Activated T-cell treated with anti-CD3 and anti-CD28 coated beads for 4 hours (primary cell): ENCODE data around the gene PARP4.
"Not testable (repeated sequence)": the region's sequence is repeated elsewhere in the genome, so short reads cannot be mapped to it uniquely, and the experiment has no call there.

Experiments
- DNase-seq: peaks from one replicate; pipeline ENCODE4 v3.0.0-alpha.2; 2020

The PARP4 gene

DNA sequence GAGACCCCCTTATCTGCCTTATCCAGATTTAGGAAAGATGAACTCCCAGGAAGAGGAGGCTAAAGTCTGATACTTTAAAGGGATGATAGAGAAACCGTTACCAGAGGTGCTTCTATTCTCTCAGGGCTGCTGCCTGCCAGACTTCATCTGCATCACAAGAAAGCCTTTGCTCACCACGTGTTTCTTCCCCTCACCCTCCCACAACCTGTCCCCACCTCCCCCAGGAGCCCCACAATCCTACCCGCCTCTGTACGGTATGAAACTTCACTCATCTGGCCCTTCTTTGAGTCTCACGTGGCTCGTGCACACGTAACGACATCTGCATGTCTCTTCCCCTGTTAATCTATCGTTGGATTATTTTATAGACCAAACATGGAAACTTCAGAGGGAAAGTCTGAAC lies 67.7 kb downstream of the PARP4 start:
- not testable (repeated sequence) for DNase-seq

DNA sequence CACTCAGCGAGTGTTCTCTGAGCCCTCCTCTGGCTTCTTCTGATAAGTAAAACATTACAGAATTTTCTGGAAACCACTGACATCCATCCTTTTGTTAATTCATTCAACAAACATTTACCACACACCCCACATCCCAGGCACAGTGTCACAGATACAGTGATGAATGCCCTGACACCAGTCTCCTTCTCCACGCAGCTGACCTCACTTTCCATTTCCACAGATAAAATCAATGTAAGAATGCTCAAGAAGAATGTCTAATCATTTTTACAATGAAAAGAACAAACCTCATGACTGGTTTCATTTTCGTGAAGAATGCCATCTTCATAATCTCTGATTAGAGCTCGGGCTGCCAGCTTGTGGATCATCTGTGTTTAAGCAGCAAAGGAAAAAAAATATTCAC lies 69.2 kb downstream of the PARP4 start:
- no peak for DNase-seq

DNA sequence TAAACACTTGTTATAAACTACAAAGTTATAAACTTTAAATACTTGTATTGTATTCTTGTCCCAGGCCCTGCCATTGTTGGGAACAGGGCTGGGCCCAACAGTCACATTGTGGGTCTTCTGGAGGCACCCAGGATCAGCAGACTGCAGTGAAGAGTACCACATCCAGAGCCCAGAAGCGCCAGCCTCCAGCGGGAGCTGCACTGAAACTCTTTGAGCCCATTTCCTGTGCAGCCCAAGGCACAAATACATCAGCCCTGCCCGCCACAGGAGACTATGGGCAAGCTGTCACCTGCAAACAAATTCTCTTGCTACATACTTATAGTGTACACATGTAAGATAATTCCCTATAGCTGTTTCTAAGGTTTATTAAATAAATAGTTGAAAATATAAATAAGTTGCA lies 86.5 kb downstream of the PARP4 start:
- not testable (repeated sequence) for DNase-seq

DNA sequence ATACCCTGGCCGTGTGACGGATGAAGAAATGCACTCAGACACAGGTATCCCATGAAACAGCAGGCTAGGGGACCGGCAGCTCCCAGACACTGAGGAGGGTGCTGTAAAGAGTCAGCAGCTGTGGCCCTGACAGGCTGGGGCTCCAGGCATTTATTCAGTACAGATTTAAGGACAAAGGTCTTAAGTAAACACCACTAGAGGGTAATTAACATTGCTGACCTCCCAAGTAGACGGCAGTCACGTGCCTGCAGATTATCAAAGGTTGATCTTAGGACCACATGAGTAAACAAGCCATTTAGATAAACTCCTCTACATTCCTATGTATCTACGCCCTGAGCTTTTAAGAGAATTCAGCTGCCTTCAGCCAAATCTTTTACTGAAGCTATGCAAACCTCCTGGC lies 92.9 kb downstream of the PARP4 start:
- not testable (repeated sequence) for DNase-seq

DNA sequence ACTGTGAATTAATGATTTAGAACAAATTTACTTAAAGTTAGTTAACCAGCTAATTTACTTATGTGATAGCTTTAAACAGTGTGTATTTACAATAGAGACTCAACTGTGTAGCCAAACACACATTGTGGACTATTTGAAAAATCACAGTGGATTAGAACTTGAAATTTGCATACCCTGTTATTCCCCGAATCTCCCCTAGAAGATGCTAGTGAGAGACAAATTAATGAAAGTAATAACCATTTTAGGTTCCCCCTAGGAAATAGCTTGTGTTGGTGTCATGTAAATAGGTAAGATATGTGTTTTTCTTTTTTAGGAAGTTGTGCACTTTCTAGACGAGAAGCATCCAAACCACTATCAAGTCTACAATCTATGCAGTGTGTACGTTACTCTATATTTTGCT lies 104.7 kb downstream of the PARP4 start:
- DNase-seq = no peak

DNA sequence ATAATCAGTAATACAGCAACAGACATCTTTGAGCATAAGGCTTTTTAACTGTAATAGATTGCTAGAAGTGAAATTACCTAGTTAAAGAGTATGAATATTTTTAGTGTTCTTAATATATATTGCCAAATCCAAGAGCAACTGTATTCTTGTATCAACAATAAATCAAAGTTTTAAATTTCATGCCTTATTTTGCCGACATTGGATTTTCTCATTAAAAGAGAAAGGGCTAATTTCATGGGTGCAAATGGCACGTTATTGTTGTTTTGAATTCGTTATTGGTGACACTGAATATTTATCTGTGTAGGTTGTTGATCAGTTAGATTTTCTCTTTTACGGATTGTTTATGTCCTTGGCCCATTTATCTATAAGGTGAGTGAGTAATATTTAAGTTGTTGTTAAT lies 106.1 kb downstream of the PARP4 start:
- DNase-seq = no peak

DNA sequence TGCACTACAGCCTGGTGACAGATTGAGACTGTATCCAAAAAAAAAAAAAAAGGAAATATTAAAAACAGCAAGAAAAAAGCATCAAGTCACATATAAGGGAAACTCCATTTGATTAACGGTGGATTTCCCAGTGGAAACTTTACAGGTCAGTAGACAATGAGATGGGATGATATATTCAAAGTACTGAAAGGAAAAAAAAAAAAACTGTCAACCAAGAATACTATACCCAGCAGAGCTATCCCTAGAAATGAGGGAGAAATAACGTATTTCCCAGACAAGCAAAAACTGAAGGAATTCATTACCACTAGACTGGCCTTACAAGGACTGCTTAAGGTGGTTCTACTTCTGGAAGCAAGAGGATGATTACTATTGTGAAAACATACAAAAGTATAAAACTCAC lies 115.8 kb downstream of the PARP4 start:
- DNase-seq = no peak

DNA sequence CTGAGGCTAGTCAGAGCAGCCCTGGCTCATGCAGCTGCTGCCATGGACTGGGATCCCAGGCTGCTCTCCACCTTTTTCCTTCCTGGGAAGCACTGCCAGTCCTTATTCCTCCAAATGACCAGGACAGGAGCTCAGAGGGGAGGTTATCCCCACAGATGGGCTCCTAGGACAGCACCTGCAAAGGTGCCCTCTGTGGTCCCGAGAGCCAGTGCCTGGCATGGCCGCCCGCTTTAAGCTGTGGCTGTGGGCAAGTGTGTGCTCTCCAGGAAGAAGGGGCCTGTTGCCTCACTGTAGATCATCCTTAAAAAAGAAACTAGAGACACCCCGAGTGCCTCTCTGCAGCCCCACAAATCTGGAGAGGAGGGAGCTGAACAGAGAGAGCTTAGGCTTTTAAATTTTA lies 119.6 kb downstream of the PARP4 start:
- no peak for DNase-seq

DNA sequence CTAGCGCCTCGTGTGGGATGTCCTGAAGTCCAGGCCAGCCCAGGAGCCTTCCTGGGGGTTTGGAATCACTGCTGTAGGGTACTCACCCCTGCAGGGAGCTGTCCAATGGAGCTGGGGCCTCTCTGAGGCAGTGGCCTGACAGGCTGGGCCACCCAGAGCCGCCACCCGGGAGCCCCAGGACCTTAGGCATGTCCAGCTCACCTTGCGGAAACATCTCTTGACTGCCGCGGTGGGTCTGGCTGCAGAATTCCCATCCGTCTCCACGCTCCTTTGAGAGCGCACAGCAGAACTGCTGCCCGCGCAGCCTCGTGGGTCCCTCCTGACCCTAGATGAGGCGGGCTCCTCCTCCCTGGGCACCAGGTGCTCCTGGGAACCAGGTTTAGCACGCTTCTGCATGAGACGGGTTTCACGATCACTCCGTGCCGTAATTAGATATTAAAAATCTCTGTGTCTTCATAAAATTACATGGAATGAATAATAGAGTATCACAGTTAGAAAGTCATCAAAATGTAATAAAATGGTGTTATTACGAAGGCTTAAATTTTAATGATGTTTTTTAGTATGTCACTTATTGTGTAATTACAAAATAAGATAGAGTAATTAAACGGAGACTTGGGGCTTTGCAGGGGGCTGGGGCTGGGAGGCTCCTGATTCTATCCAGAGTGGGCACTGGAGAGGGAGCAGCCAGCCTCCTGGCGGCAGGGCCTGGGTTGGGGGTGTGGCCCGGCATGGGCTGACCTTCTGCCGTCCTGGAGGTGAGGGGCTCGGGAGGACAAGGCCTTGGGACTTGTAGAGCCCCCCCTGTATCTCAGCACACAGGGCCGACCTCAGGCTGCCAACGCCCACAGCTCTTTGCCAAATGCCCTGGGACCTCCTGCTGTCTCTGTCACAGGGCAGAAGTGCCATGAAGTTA lies 120.6 kb downstream of the PARP4 start:
- DNase-seq = not testable (repeated sequence)

DNA sequence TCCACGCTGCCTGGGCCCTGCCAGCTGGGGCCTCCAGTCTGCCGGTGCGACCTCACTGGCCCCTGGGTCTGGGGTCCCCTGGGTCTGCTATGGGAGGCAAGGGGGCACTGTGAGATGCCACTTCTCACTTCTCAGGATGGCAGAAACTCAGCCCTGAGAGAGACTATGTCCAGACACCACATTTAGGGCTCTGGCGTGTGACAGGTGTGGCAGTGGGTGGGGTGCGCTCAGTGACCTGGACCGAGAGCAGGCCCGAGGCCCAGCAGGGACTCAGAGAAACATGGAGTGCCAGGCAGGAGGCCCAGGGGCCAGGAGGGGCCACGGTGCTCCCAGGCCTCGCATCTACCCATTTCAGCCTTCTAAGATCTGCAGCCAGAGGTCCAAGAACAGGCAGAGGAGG lies 121.8 kb downstream of the PARP4 start:
- DNase-seq = not testable (repeated sequence)

DNA sequence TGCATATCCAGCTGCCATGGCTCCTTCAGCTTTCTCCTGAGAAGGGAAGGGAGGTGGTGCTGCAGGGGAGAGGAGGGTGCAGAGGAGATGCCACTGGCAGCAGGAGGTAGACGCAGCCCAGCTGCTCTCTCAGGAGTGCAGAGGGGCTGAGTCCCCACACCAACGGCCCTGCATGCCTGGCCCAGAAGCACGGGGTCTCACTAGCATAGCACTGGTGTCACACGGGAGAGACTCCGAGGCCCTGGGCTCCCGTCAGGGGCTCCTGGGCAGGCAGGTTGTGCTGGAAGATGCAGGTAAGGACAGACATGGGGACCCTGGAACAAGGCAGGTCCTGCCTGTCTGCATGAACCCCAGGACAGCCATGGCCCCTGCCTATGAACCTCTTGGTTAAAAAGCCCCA lies 123.1 kb downstream of the PARP4 start:
- DNase-seq = no peak

DNA sequence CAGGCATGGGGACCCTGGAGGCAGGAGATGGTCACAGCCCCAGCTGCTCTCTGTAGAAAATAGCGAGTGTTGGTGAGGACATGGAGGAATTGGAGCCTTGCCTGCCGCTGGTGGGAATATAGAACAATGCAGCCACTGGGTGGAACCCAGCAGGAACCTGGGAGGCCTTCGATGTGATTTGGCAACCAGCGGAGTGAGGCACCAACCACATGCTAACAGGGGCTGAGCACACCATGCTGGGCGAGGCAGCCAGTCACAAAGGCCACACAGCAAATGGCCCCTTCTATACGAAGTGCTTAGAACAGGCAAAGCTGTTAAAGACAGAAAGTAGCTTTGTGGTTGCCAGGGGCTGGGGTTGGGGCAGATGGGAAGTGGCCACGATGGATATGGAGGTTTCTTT lies 123.8 kb downstream of the PARP4 start:
- not testable (repeated sequence) for DNase-seq

DNA sequence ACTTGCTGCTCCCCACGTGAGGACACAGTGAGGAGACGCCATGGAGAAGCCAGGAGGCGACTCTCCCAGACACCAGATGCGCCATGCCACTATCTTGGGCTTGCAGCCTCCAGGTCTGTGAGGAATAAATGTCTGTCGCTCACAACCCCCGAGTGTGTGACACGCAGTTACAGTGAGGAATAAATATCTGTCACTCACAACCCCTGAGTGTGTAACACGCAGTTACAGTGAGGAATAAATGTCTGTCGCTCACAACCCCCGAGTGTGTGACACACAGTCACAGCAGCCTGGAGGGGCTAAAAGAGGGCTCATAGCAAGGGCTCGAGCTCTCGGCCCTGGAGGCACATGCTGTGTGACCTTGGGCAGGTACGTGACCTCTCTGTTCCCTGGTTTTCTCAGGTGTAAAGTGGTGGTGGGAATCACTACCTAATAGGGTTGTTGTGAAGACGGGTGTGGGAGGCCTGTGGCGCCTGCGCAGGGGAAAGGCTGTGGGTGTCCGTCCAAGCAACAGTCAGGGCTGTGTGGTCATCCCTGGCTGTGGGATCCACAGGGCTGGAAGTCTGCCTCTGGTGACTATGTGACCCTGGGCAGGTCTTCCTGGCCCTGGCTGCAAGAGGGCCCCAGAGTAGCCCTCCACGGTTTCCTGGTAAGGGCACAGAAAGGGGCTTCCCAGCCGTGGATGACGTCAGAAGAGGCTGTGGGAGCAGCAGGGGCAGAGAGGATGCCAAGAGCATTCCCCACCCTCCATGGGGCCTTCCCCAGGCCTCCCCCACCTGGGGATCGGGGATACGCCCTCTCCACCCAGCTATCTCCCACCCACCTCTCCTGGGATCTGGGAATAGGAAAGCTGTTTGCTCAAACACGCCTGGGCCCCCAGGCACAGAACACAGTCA lies 125.5 kb downstream of the PARP4 start:
- no peak for DNase-seq

DNA sequence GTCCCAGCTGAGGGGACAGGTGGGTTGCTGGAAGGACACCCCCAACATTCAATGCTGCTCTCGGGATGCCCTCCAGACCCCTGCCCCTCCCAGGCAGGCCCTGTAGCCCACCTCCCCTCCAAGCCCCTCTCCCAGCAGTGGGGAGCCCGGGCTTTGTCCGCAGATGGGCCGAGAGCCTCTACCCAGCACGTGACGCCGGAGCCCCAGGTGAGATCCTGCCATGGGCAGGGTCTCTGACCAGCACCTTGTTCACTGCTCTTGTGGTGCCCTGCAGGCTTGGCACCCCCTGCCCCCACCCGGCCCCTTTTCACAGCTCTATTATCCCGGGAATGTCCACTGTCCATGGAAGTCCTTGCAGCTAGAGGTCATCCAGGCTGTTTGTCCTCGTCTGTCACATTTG lies 126.7 kb downstream of the PARP4 start:
- no peak for DNase-seq

DNA sequence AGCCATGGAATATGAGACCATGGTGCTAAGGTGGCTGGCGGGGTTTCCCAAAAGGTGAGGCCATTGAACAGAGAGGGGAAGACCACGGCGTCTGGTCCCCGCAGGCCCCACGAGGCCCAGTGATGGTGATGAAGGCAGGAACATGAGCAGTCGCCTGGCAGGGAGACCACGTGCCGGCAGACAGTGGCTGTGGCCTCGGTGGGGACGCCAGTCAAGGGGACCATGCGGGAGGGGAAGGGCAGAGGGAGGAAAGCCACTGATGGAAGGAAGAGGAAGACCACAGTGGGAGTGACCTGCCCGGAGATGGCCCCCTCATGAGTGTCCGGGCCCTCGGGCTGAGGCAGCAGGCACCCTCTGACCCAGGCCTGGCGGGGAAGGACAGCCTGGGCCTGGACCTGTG lies 127.6 kb downstream of the PARP4 start:
- DNase-seq = not testable (repeated sequence)

DNA sequence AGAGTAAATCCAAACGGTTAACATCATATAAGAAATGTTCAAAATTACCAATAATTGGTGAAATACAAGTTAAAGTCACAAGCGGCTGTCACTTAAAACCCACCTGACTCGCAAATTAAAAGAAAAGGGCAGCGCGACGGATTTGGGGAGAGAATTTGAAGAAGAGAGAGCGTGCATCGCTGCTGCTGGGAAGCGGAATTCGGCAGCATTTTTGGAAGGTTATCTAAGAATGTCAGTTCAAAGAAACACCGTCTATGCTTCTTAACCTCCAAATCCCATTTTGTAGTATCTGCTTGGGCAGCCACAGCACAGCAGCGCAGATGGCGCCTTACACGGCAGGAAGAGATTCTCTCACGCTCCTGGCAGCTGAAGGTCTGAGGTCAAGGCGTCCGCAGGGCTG lies 128.5 kb downstream of the PARP4 start:
- DNase-seq = not testable (repeated sequence)

DNA sequence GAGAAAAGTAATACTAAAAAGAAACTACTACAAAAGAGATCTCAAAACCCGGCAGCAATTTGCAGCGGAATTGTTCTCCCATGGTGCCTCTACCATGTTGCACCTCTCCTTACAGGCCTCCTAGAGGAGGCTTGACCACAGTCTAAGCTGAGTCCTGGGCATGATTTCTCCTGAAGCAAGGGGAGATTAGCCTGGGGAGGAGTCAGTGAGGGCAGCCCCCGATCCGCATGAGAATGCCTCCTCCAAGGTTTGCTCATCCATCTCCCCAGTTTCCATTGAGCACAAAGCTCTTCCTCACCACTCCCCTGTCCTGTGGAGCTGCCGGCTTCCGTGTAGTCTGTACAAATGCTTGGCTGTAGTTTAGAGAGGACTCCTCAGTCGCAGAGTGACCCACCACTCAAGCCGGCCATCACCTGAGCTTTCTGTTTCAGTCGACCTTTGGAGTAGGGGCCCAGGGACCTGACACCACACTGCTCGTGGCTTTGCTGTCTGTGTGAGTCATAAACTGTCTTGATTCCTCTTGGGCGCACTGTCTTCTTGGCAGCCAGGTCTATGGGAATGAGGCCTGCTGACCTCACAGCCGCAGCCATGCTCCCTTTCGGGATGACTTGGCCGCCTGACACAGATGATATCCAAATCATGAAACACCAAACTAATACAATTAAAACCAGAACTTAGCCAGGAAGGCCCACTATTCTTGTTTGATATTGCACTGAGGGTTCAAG lies 130.9 kb downstream of the PARP4 start:
- DNase-seq = no peak

DNA sequence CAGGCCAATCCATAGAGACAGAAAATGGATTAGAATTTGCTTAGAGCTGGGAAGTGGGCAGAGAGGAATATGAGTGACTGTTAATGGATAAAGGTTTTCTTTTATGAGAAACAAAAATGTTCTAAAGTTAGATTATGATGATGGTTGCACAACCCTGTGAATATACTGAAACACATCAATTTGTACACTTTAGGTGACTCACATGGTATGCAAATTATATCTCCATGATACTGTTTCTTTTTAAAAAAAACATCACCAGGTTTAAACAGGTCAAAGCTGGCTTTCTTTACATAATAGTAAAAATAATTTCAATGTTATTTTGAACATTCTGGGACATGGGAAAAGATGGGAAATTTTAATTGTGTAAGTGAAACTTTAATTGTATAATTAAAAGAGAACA lies 131.7 kb downstream of the PARP4 start:
- not testable (repeated sequence) for DNase-seq

DNA sequence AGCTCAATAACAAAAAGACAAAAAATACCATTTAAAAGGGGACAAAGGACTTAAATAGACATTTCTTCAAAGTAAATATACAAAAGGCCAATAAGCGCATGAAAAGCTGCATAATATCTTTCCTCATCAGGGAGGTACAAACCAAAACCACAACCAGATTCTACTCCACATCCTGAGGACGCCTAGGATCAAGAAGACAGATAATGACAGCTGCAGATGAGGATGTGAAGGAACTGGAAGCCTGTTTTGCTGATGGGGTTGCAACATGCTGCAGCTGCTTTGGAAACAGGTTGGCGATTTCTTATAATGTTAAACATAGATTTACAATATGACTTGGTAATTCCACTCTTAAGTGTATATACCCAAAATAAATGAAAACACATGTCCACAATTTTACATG lies 132.4 kb downstream of the PARP4 start:
- not testable (repeated sequence) for DNase-seq

DNA sequence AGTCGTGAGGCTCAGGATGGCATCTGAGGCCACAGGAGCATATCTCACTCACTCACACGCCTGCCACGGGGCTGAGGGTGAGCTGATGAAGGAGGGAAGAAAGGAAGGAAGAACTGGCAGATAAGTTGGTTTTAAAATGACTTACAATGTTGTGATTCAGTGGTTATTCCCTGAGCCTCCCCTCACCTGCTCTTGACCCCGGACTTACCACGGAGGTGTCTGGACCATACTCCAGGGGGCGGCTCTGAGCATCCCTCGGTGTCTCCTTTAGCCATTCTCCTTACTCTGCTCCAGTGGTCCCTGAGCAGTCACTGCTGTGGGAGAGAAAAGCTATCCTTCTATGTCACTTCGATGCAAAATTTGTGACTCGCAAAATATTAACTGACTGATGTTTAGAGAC lies 141.3 kb downstream of the PARP4 start:
- not testable (repeated sequence) for DNase-seq
